Activated T-cell treated with anti-CD3 and anti-CD28 coated beads for 4 hours (primary cell): ENCODE results near the gene ZNF470.

ENCODE experiments used
- DNase-seq: peaks from one replicate; pipeline ENCODE4 v3.0.0-alpha.2; 2020

ZNF470 gene

DNA sequence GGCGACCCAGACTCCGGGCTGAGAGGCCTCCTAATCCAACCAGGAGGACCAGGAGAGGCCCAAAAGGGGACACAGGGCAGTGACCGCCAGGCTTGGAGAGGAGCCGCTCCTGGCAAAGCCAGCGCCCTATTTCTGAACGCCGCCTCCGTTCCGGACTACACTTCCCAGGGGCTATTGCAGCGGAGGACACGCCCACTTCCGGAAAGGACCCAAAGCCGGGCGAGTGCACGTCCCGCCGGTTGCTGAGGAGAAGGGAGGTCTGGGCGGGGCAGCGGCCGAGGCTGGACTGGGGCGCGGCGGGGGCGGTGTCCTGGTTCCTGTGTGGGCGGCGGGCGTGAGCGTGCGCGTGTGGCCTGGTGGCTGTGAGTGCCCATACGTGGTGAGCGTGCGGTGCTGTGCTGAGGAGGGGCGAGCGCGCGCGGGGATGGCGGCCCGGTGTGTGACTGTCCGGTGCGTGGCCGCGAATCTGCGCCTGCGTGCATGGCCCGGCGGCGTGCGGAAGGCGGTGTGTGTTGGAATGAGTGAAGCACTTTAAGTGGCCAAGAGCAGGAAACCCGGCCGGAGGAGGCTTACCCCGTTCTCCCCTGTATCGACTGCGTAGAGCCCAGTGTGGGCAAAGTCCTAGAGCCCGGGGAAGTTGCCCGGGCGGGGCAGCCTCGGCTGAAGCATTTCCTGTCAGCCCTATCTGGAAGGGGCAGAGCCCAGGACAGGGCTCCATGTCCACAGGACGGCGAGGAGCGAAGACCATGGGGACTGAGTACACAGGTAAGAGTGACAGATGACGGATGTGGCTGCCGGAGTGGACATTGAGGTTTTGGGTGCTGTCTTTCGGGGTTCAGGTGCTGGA lies at the start of gene ZNF470:
Gene ZNF470, plus strand, starts transcription at position 195 of the 847 bp plus-strand sequence. CDS start 2,844 bp downstream, outside the sequence.
- peak; percentile 82 for DNase-seq

DNA sequence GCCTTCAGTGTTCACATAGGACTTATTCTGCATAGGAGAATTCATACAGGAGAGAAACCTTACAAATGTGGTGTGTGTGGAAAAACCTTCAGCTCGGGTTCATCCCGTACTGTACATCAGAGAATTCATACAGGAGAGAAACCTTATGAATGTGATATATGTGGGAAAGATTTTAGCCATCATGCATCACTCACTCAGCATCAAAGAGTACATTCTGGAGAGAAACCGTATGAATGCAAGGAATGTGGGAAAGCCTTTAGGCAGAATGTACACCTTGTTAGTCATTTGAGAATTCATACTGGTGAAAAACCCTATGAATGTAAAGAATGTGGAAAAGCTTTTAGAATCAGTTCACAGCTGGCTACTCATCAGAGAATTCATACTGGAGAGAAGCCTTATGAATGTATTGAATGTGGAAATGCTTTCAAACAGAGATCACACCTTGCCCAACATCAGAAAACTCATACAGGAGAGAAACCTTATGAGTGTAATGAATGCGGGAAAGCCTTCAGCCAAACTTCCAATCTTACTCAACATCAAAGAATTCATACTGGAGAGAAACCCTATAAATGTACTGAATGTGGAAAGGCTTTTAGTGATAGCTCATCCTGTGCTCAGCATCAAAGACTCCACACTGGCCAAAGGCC lies 41.9 kb upstream of the ZNF470 start:
- no peak for DNase-seq

DNA sequence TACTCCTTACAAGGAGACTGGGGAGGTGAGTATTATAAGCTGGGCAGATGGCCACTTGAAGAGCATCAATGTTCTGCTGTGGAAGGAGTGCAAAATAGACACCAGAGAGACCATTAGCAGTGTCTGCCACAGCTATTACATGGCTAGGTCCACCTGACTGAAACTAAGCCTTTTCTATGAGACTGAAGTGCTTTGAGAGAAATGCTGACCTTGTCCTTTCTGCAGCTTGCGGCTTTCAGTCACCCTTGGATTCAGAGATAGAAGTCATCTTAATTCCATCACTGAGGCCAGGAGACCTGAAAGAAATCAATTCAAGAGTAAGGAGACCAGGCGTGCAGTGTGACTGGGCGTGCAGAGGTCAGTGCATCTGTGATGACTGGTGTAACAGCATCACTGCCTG lies 29.8 kb upstream of the ZNF470 start:
- DNase-seq = no peak

DNA sequence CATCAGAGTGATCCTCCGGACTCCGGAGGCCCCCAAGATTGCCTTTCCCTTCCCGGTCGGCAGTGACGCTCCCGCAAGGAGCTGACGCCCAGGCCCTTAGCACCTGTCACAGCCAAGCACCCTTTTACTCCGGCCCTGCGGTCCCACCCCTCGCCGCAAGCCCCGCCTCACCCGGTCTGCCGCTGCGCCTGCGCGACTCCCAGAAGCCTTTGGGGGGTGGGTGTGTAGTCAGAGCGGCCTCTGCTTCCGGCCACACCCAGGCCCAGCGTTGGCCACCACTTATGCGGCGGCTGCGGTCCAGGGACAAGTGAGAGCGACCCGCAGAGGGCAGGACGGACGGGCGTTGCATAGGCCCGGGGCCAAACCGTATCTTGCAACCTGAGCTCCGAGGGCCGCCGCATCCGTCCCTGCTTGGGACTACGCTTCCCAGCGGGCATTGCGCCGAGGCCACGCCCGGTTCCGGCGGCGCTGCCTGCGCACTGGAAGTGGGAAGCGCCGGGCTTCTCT lies 29.0 kb upstream of the ZNF470 start:
- peak; percentile 85 for DNase-seq

DNA sequence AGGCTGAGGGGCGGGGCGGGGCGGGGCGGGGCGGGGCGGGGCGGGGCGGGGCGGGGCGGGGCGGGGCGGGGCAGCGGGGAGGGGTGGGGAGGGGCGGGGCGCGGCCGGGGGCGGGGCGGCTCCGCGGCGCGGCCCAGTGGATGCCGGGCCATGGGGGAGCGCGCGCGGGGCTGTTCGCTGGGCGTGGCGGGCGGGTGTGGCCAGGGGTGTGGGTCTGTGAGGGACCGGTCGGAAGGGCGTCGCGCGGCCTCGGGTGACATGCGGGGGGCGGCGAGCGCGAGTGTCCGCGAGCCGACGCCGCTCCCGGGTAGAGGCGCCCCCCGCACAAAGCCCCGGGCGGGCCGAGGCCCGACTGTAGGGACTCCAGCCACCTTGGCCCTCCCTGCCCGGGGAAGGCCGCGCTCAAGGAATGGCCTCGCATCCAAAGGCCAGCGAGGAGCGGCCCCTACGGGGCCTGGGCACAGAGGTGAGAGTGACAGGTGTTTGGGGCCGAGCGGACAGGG lies 28.5 kb upstream of the ZNF470 start, which contains the start of gene ZFP28:
Gene ZFP28, plus strand, starts transcription at position 188 of the 503 bp plus-strand sequence. Its CDS starts 71 bp downstream, at position 259.
- DNase-seq = no peak

DNA sequence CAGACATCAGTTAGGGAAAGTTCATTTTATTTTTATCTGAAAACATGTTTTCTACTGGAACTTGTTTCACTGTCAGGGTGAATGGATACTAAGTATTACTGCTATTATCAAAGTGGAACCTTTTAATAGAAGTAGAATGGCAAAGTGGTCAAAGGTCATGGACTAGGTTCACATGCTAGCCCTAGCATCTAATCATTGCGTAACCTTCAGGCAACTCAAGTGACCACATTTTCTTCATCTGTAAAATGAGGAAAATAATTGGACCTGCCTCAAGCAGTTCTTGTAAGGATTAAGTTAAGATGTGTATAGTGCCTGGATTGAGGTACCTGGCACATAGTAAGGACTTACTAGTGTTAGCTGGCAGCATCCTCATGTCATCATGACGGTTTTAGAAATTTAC lies 23.5 kb upstream of the ZNF470 start:
- no peak for DNase-seq

DNA sequence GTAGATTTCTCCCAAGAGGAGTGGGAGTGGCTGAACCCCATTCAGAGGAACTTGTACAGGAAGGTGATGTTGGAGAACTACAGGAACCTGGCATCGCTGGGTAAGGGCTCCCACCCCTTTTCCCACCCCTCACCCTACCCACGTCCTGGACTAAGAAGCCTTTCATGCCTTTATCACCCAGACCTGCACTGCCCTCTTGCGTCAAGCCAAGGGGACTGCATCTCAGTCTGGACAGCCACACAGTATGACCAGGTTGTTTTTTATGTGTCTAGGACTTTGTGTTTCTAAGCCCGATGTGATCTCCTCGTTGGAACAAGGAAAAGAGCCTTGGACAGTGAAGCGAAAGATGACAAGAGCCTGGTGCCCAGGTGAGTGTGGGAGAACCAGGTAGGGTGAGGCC lies 19.7 kb upstream of the ZNF470 start:
- no peak for DNase-seq

DNA sequence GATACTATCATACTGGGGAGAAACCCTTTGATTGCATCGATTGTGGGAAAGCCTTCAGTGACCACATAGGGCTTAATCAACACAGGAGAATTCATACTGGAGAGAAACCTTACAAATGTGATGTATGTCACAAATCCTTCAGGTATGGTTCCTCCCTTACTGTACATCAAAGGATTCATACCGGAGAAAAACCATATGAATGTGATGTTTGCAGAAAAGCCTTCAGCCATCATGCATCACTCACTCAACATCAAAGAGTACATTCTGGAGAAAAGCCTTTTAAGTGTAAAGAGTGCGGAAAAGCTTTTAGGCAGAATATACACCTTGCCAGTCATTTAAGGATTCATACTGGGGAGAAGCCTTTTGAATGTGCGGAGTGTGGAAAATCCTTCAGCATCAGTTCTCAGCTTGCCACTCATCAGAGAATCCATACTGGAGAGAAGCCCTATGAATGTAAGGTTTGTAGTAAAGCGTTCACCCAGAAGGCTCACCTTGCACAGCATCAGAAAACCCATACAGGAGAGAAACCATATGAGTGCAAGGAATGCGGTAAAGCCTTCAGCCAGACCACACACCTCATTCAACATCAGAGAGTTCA lies 12.9 kb upstream of the ZNF470 start:
- DNase-seq = no peak

DNA sequence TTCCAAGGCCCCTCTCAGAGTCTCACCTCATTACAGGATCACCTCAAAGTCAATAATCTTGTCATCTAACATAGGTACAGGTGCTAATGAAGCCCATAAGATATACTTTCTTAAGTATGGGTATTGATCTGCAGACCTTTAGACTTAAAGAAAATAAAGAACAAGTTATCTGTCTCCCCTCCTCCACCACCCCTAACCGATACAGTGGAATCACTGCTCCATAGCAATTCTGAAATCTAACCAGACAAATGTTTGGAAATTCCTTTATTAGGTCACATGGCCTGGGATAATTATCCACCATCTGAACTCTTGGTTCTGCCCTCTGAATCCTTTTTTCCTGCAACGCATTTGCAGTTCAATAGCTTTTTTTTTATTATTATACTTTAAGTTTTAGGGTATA lies 4.5 kb upstream of the ZNF470 start:
- no peak for DNase-seq

DNA sequence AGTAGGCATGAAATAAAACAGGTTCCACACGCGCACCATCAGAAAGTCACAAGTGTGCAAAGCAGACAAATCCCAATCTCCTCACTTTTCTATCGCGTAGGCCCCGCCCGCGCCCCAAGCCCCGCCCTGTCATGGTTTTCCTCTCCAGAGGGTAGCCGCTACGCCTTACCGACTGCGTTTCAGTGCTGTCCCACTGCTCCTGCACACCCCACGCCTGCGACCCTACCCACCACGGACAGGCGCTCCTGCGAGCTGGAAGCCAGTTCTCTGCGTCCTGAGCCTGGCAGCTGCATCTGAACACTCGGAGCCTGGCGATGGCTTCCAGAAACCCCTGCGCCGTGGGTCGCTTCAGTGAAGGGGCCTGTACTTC lies 379 bp upstream of the ZNF470 start:
- peak; percentile 11 for DNase-seq

DNA sequence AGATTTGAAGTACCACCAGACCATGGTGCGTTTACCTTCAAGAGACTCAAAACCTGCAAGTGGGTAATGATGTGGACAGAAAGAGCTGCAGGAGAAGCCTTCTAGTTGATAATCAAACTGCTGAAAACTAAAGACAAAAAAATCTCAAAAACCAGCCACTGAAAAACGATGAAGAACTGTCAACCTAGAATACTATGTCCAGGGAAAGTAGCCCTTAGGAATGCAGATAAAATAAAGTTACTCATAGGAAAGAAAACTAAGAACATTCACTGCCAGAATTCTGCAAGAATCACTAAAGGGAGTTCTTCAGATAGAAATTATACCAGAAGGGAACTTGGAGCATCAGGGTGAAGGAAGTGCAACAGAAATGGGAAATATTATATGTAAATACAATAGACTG lies 5.3 kb downstream of the ZNF470 start:
- DNase-seq = no peak

DNA sequence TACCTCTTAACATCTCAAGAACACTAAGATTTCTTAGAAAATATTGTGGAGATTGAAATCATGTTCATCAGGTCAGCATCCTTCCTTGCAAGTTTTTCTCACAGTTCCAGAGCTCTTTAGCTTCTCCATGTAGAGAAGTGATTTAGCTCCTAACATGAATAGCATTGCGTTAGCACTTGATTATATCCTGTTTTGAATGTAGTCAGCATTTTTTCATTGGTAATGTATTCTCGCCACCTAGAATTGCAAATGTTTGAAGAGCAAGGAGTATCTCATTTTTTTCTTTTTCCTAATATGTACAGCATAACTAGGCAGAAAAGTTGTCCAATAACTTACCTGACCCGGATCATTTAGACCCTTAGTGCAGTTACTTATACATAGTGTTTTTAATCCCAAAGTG lies 6.6 kb downstream of the ZNF470 start:
- DNase-seq = no peak

DNA sequence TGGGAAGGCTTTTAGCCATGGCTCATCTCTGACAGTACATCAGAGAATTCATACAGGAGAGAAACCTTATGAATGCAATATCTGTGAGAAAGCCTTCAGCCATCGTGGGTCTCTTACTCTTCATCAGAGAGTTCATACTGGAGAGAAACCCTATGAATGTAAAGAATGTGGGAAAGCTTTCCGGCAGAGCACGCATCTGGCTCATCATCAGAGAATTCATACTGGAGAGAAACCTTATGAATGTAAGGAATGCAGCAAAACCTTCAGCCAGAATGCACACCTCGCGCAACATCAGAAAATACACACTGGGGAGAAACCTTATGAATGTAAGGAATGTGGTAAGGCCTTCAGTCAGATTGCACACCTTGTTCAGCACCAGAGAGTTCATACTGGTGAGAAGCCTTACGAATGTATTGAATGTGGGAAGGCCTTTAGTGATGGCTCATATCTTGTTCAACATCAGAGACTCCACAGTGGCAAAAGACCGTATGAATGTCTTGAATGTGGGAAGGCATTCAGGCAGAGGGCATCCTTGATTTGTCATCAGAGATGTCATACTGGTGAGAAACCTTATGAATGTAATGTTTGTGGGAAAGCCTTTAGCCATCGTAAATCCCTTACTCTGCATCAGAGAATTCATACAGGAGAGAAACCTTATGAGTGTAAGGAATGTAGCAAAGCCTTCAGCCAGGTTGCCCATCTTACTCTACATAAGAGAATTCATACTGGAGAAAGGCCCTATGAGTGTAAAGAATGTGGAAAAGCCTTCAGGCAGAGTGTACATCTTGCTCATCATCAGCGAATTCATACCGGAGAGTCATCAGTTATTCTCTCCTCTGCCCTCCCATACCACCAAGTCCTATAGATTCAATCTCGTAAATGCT lies 10.7 kb downstream of the ZNF470 start:
- DNase-seq = no peak

DNA sequence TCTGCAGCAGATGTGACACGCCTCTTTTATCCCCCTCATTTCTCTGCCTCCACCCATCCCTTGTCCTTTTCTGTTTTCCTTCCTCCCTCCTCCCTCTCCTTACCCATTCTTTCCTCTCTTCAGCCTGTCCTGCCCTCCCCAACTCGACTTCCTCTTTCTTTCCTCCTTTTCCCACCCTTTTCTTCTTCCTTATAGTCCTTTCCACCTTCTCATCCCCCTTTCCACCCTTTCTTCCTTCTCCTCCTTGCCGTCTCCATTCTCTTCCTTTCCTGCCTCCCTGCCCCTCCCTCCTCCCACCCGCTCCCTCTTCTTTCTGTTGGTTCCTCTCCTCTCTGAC lies 27.1 kb downstream of the ZNF470 start:
- DNase-seq = no peak

DNA sequence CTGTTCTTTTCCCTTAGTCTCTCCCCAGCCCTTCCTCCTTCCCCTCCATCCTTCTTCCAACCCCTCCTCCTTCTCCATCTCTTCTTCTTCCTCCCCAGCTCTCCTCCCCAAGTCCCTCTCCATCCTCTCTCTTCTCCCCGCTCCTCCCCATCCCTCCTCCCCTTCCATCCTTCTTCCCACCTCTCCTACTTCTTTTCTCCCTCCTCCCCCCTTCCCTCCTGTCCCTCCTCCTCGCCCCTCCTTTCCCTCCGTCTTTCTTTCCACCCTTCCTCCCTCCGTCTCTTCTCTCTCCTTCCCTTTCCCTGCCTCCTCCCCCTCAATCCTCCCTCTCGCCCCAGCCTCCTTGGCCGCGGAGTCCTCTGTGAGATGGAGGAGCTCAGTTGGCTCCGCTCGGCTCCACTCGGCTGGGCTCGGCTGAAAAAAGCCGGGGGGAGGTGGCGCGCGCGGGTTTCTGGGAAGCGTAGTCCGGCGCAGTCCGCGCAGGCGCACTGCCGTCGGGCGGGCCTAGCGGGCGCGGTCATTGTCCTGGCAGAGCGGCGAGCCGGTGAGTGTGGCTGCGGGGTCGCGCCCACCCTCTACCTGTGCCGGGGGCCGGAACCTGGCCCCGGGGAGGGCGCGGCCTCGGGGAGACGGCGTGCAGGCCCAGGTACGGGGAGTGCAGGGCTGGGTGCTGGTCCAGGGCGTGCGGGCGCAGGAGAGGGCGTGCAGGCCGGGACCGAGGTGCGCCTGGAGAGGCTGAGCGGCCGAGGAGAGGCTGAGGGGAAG lies 27.7 kb downstream of the ZNF470 start, which contains the start of gene ZNF71:
Gene ZNF71, plus strand, starts transcription at position 520 of the 765 bp plus-strand sequence. CDS start 6,257 bp downstream, outside the sequence.
- DNase-seq = peak; percentile 79

DNA sequence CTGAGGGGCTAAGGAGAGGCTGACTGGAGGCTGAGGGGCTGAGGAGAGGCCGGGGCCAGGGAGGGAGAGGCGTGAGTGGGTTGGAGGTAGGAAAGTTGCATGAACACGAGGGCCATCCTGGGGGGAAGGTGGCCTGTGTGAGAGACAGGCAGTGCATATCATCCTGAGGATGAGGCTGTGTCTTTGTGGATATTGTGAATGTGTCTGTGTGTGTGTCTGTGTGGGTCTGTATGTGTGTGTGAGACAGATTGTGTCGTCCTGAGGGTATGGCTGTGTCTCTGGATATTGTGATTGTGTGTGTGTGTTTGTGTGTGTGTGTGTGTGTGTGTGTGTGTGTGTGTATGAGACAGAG lies 28.3 kb downstream of the ZNF470 start:
- DNase-seq = no peak

DNA sequence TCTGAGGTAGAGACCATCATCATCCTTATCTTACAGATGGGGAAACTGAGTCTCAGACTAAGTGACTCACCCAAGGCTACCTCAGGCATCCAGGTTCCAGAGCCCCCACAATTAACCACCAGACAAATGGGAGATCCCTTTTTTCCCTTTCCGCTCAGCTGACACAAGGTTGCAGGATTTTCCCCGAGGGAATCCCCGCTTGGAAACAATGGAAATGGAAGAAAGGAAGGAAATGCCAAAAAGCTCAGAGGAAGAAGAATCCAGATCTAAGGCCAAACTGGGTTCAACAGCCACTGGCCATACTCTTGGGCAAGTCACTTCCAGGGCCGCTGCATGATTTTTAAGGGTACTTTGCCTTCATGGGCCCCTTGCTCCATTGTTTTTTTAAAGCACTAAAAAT lies 29.4 kb downstream of the ZNF470 start:
- DNase-seq = no peak

DNA sequence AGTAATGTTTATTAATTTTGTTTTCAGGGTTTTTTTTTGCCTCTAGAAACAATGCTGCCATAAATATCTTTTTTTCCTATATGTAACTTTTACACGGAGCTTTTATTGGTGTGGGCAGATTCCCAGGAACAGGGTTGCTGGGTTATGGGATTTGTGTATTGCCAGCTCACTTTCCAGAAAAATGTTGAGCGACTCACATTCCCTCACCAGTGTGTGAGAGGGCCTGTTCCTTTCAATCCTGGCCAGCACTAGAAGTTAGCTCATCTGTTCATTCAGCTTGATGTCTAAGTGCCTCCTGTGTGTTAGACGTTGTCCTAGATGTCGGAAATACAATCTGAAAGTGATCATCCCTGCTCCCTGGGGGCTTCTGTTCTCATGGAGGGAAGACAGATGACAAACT lies 30.4 kb downstream of the ZNF470 start:
- DNase-seq = no peak

DNA sequence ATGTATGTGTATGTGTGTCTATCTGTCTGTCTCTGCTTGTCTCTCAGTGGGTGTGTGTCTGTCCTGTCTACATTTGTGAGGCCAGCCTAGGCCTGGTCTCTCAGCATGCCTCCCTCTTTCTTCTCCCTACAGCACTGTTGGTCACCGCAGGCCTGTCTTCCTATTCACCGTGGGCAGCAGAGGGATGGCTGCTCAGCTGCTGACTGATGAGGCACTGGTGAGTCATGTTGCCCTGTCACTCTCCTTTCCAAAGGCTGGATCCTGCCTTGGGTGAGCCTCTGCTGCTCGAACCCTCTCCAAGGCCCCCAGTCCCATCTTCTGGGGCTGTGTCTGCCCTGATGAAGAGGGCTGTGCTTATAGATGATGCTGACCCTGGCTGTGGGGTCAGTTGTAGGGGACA lies 34.1 kb downstream of the ZNF470 start:
- DNase-seq = no peak

DNA sequence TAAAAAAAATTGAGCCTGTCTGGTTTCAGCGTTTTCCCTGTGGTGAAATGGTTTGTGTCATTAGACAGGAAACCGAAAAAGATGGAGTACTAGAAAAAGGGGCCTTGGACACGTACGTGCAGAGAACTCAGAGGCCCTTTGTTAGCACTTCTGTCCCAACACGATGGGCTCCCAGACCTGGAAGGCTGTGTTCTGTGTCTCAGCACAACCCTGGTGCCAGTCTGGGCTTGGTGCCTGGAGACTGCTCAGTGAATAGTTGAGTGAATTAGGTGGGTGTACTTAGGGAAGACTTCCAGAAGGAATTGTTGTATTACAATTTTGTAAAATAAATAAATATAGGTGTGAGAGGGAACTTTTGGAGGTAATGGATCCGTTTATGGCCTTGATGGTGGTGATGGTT lies 36.6 kb downstream of the ZNF470 start:
- no peak for DNase-seq

DNA sequence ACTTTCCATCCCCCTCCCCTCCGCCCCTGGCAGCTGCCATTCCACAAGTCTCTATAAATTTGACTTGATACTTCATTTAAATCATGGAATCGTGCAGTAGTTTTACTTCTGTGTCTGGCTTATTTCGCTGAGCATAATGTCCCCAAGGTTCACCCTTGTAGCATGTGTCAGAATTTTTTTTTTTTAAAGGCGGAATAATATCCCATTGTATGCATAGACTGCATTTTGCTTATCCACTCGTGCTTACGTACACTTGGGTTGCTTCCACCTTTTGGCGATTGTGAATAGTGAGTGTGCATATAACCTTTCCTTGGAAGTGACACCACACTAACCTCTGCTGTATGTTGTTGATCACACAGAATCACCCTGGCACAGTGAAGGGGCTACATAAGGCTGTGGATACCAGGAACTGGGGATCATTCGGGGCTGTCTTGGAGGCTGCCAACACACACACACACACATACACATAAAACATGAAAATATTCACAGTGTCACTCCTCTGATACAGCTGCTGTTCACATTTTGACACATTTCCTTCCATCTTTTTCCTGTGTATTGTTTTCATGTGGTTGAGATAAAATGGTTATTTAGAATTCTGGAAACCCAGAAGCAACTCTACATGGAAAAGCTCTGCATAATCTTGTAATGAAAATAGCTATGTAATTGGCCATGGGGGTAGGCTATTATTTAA lies 41.2 kb downstream of the ZNF470 start:
- DNase-seq = no peak
